ENCODE data around the gene IFI16. TPM values are rescaled to one million over a fixed set of nuclear protein-coding genes. Genes with fewer than 3 reads are reported as not detected.

IFI16 gene
- polyA plus RNA-seq (ENCODE audit: insufficient read length in 12 of 12): 10 to 100 TPM in 11 of 12 donors, not detected in 1; 27.7 to 92.0 (median 38.0) TPM
- long read RNA-seq, donor 1, partial matches to known transcripts: 21 of 22 reads
- long read RNA-seq, donor 1, other reads (novel, unspliced or antisense): 0 of 22 reads
- long read RNA-seq, donor 2, partial matches to known transcripts: 0 of 6 reads
- long read RNA-seq, donor 2, other reads (novel, unspliced or antisense): 0 of 6 reads
- long read RNA-seq, donor 3: 0 reads
- long read RNA-seq, donor 4: 0 reads
- long read RNA-seq, donor 5, partial matches to known transcripts: 0 of 3 reads
- long read RNA-seq, donor 5, other reads (novel, unspliced or antisense): 0 of 3 reads
- long read RNA-seq, donor 6, partial matches to known transcripts: 0 of 1 reads
- long read RNA-seq, donor 6, other reads (novel, unspliced or antisense): 0 of 1 reads
- long read RNA-seq, donor 7, partial matches to known transcripts: 0 of 2 reads
- long read RNA-seq, donor 7, other reads (novel, unspliced or antisense): 0 of 2 reads
- long read RNA-seq, donor 8, partial matches to known transcripts: 0 of 2 reads
- long read RNA-seq, donor 8, other reads (novel, unspliced or antisense): 0 of 2 reads
- long read RNA-seq, donor 9: 0 reads
- long read RNA-seq, donor 10, partial matches to known transcripts: 0 of 4 reads
- long read RNA-seq, donor 10, other reads (novel, unspliced or antisense): 0 of 4 reads
- long read RNA-seq, donor 11, partial matches to known transcripts: 5 of 8 reads
- long read RNA-seq, donor 11, other reads (novel, unspliced or antisense): 0 of 8 reads

GRCh38 chr1:159009704-159010361 is at the start of gene IFI16:
Gene IFI16, plus strand, starts transcription at chr1:159009907. Its CDS starts 4,774 bp downstream, at chr1:159014681.
- peak; percentile 79 for DNase-seq

DNA sequence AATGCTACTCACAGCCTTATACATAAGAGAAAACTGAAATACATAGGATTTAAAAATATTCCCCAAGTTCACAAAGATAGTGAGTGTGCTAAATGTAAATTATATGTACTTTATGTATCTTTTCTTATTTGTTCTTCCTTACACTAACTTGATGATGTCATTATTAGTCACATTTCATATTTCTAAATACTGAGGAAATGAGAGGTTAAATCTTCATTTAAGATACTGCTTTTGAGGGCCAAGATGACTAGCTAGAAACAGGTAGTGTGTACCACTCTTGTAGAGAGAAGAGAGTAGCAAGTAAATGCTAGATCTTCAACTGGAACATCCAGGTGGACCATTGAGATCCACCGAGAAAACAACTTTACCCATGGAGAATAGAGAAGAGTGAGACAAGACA is 48.5 kb upstream of the IFI16 start:
- no peak for DNase-seq

- DNase-seq: no peak
These were observed 46.7 kb upstream of the IFI16 start for GRCh38 chr1:158962983-158963382.

DNA sequence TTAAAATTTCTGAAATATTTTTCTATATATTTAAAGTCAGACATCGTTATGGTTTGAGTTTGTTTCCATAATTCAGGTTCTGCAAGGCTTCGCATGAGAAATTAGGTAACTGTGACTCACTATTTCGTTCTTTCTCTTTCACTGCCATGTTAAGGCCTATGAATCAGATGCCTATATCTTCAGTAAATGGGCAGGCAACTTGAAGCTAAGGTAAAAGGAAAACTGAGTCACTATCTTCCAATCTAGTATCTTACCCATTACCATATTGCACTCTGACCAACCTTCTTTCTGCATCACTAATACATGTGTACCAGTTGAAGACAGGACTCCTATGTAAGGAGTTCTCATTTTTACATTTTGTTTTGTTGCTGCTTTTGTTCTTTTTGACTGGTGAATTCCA is 40.5 kb upstream of the IFI16 start:
- DNase-seq: no peak

- DNase-seq: no peak
These were observed 39.9 kb upstream of the IFI16 start for GRCh38 chr1:158969855-158970254.

- DNase-seq: no peak
These were observed 36.9 kb upstream of the IFI16 start for GRCh38 chr1:158972841-158973240.

GRCh38 chr1:158976219-158976618 is 33.5 kb upstream of the IFI16 start:
- DNase-seq: no peak

GRCh38 chr1:158978730-158979129 is 31.0 kb upstream of the IFI16 start:
- no peak for DNase-seq

- DNase-seq: no peak
These were observed 30.5 kb upstream of the IFI16 start for GRCh38 chr1:158979229-158979628.

DNA sequence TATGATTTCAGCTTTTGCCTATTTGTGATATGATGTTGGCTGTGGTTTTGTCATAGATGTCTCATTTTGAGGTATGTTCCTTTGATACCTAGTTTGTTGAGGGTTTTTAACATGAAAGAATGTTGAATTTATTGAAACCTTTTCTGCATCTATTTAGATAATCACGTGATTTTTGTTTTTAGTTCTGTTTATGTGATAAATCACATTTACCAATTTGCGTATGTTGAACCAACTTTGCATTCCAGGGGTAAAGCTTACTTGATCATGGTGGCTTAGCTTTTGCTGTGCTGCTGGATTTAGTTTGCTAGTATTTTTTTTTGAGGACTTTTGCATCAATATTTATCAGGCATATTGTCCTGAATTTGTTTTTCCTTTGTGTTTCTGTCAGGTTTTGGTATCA is 26.5 kb upstream of the IFI16 start:
- no peak for DNase-seq

DNA sequence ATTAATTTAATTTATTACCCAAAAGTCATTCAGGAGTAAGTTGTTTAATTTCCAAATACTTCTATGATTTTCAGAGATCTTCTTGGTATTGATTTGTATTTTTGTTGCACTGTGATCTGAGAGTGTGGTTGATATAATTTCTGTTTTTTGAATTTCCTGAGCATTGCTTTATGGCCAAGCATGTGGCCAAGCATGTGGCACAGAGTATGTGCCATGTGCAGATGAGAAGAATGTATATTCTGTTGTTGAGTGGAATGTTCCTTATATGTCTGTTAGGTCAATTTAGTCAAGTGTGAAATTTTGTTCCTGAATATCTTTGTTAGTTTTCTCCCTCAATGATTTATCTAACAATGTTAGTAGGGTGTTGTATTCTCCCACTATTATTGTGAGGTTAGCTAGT is 25.3 kb upstream of the IFI16 start:
- DNase-seq: no peak

DNA sequence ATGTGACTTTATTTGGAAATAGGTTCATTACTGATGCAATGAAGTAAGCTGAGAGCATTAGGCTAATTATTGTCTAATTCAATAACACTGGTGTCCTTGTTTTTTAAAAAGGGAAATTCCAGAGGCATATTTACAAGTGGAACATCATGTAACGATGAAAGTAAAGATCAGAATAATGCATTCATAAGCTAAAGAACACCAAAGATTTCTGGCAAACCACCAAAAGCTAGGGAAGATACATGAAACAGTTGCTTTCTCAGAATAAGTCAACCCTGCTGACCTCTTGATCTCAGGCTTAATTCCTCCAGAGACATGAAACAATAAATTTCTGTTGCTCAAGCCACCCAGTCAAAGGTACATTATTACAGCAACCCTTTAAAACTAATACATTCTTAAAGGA is 20.3 kb upstream of the IFI16 start:
- no peak for DNase-seq

- no peak for DNase-seq
These were observed 16.9 kb upstream of the IFI16 start for GRCh38 chr1:158992787-158993312.

GRCh38 chr1:158996998-158997397 is 12.7 kb upstream of the IFI16 start:
- DNase-seq: no peak

DNA sequence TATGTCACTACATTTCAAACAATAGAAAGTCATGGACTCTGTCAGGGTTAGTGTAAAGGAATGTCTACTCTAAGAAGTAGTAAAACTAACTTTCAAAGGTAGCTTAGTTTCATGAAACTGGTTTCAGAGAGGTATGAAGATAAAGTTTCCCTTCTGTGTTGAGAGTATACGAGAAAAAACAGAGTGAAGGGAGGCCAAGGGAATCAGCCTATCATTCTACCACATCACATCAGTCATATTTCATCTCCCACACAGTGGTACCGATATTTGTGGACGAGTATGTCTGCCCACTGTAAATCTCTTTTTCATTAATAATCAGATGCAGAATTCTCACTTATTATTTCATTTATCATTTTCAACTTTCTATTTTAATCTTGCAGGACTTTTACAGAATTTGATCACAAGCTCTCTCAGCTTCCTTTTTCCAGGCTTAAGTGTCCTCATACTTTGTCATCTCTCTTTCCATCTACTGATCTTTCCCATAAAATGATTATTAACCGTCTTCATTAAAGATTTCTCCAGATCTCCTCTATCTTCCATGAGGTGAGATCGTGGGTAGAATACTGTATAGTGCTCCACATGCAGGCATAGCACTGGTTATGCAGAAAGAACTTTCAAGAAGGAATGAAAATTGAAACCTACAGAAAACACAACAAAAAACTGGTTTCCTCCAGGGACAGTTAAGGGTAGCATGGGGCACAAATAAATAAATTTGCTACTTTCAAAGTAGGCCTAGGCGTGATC is 11.5 kb upstream of the IFI16 start:
- no peak for DNase-seq

GRCh38 chr1:158998781-158999161 is 10.9 kb upstream of the IFI16 start:
- peak; percentile 73 for DNase-seq

DNA sequence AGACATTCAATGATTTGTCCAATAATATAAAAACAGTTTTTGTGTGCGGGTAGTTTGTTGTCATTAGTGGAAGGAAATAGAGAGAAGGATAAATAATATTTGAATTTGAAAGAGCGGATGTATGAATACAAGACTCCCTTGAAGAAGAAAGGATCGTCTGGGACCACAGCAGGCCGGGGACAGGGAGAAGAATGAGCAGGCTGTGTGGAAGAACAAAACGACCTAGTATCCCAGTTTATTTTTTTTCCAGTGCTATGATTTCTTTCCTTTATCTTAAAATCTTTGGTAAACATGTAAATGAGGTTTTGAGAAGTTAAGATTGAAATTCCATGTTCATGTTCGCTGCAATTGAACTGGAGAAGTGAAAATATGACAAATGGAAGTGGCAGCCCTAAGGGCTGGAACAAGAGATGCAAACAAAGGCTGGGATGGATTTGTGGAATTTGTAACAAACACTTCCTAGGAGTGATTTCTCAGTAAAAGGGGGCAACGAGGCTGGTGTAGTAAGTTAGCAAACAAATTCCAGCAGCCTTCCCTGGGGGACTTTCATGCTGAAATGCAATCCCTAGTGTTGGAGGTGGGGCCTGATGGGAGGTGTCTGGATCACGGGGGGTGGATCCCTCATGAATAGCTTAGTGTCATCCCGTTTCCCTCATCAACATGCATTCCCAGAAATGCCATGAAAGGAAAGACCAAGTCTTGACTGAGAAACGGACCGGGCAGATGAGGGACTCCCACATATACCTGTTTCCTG is 10.2 kb upstream of the IFI16 start:
- DNase-seq: peak; percentile 55

GRCh38 chr1:159000070-159000409 is 9.7 kb upstream of the IFI16 start:
- DNase-seq: no peak

GRCh38 chr1:159000625-159001024 is 9.1 kb upstream of the IFI16 start:
- peak; percentile 63 for DNase-seq

- no peak for DNase-seq
These were observed 4.5 kb upstream of the IFI16 start for GRCh38 chr1:159005161-159005560.

GRCh38 chr1:159005676-159006075 is 4.0 kb upstream of the IFI16 start:
- DNase-seq: peak; percentile 32
